ENCODE results near the gene MRPL23.

The MRPL23 gene

GRCh38 chr11:1927026-1927847 lies 19.9 kb upstream of the MRPL23 start:
- Histone ChIP-seq H3K9ac (ENCODE audit: low read depth, low read length) (no peak overlapping the region), H3K36me3 (ENCODE audit: insufficient read depth, low read length) (no peaks in the 10 kb centered on the region), H3K4me1 (ENCODE audit: insufficient read depth, low read length) (peaks cover 3% of the 10 kb centered on the region; the same call in 1 of the 2 replicates), H3K9me3 (ENCODE audit: control insufficient read depth, insufficient read depth, low read length) (no peaks in the 10 kb centered on the region)

- H3K4me1 ChIP-seq (ENCODE audit: insufficient read depth, low read length): peaks cover 3% of the 10 kb centered on the region; the same call in 1 of the 2 replicates
- H3K9me3 ChIP-seq (ENCODE audit: control insufficient read depth, insufficient read depth, low read length): no peaks in the 10 kb centered on the region
- H3K9ac ChIP-seq (ENCODE audit: low read depth, low read length): no peak overlapping the region
- no peaks in the 10 kb centered on the region for H3K36me3 ChIP-seq (ENCODE audit: insufficient read depth, low read length)
Measured at GRCh38 chr11:1927848-1928469, 19.2 kb upstream of the MRPL23 start.

DNA sequence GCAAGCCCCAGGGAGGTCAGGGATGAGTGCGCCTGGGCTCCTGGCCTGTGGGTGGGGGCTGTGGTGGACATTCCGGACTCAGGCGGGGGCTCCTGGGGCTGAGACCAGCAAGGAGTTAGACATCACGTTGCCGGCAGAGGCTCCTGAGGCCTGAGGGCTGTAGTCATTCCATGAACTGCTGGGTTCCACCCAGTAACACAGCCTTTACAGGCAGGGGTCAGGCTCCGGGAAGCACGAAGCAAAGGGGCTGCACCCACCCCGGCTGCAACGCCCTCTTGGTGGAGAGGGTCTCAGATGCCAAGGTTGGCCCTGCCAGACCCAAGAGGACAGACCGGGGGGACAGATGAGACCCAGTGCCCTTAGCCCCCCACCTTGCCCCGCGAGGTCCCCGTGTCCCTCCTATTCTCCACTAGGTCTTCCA lies 18.7 kb upstream of the MRPL23 start:
- Histone ChIP-seq H3K4me1 (ENCODE audit: insufficient read depth, low read length) (peaks cover 3% of the 10 kb centered on the region; the same call in 1 of the 2 replicates), H3K9ac (ENCODE audit: low read depth, low read length) (no peak overlapping the region), H3K9me3 (ENCODE audit: control insufficient read depth, insufficient read depth, low read length) (no peaks in the 10 kb centered on the region), H3K36me3 (ENCODE audit: insufficient read depth, low read length) (no peaks in the 10 kb centered on the region)

DNA sequence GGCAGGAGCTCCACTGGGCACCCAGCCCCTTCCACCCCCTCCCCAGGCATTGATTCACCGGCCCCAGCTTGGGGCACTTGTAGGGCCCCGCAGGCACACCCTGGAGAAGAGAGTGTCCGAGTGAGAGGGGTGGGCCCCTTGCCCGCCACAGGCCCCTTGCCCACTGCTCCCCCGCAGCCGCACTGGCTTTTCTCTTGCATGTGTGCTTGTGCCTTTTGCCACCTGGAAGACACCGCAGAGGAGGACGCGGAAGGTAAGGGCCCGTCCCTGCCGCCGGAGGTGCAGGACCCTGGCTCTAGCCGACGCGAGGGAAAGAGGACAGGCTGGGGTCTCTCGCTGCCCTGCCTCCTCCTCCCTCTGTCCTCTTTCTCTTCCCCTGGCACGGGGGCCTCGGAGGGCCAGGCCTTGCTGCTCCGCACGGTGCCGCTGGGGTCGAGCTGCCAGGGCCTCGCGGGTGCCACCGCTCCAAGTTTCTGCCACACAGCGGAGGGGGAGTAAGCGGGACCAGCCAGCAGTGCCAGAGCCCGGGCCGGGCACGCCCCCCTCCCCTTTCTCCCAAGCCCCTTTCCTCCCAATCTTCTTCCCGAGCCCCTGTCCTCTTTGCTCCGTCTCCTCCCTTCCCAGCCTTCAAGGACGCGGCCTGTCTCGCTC lies 18.1 kb upstream of the MRPL23 start:
- Histone ChIP-seq H3K9me3 (ENCODE audit: control insufficient read depth, insufficient read depth, low read length) (no peaks in the 10 kb centered on the region), H3K36me3 (ENCODE audit: insufficient read depth, low read length) (no peaks in the 10 kb centered on the region), H3K4me1 (ENCODE audit: insufficient read depth, low read length) (peaks cover 3% of the 10 kb centered on the region; the same call in 1 of the 2 replicates), H3K9ac (ENCODE audit: low read depth, low read length) (no peak overlapping the region)

DNA sequence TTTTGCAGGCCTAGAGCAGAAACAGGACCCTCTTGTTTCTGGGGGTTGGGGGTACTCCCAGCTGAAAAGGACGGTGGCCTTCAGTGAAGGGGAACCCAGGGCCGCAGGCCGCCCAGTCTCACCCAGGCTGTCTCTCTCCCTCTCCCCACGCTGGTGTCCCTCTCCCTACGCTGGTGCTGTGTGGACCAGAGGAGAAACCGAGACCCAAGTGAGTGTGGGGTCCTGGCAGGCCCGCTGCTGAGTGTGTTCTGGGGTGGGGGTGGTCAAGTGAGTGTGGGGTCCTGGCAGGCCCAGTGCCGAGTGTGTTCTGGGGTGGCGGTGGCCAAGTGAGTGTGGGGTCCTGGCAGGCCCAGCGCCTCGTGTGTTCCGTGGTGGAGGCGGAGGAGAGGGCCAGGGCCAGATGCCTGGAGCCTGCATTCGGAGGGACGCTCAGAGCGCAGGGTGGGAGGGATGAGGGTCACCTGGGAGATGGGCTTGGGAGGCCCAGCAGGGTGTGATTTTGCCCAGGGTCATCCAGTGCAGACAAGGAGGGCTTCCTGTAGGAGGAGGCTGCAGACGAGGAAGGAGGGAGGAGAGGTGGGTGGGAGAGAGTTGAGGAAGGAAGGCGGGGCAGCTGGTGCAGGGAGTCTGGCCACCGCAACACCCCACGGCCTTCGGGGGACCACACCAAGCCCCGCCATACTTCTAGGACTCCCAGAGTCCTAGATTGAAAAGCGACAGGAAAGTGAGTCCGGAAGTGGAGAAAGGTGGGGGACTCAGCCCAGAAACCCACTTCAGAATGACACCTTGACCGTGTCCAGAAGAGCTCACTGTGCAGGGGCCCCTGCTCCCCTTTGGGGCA lies 17.3 kb upstream of the MRPL23 start:
- Histone ChIP-seq H3K36me3 (ENCODE audit: insufficient read depth, low read length) (no peaks in the 10 kb centered on the region), H3K9ac (ENCODE audit: low read depth, low read length) (no peak overlapping the region), H3K4me1 (ENCODE audit: insufficient read depth, low read length) (peaks cover 3% of the 10 kb centered on the region; the same call in 1 of the 2 replicates), H3K9me3 (ENCODE audit: control insufficient read depth, insufficient read depth, low read length) (no peaks in the 10 kb centered on the region)

DNA sequence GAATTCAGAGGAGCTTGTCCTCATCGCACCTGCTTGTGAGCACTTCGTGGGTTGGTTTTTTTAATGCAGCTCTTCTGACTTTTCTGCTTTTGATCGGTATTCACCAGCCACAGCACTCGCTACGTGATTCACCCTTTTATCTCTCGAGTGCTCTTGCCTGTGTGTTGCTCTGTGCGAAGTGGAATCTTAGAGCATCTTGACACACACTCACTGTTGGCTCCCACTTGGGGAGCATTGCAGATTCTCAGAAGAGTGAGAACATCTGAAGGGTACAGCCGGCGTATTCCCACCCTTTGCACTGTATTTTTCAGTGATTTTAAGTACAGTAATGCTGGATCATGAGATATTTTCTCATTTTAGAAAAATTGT lies 16.7 kb upstream of the MRPL23 start:
- Histone ChIP-seq H3K36me3 (ENCODE audit: insufficient read depth, low read length) (no peaks in the 10 kb centered on the region), H3K4me1 (ENCODE audit: insufficient read depth, low read length) (peaks cover 3% of the 10 kb centered on the region; the same call in 1 of the 2 replicates), H3K9me3 (ENCODE audit: control insufficient read depth, insufficient read depth, low read length) (no peaks in the 10 kb centered on the region), H3K9ac (ENCODE audit: low read depth, low read length) (no peak overlapping the region)

DNA sequence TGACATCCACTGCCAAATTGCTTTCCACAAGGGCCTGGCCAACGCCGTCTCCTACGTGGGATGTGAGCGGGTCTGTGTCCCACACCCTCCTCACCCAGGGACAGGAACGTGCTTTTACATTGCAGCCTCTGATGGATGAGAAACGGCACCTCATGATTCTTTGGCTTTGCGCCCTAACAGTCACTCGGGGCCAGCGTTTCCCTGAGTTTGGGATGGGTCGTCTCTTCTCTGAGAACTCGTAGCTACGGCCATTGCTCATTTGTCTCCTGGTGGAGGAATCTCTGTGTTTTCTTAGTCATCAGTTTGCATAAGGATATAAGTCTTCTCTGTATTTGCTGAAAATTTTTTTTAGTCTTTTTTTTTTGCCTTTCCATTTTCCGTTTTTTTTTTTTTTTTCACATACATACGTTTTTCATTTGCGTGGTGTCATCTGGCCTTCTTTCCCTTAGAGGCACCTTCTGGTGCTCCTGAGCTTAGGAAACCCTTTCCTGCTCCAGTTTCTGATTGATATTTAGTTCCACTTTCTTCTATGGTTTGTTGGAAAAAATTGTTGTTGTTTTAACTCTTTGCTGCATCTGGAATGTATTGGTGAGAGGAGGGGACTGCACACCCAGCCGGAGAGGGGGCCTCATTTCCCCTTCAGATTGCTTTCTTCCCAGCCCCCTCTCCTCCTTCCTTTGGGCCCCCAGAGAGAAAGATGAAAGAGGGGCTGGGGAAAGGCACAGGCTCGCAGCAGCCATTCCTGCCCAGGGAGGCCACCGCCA lies 15.6 kb upstream of the MRPL23 start:
- Histone ChIP-seq H3K4me1 (ENCODE audit: insufficient read depth, low read length) (peaks cover 3% of the 10 kb centered on the region; the same call in 1 of the 2 replicates), H3K9me3 (ENCODE audit: control insufficient read depth, insufficient read depth, low read length) (no peaks in the 10 kb centered on the region), H3K36me3 (ENCODE audit: insufficient read depth, low read length) (no peaks in the 10 kb centered on the region), H3K9ac (ENCODE audit: low read depth, low read length) (no peak overlapping the region)

DNA sequence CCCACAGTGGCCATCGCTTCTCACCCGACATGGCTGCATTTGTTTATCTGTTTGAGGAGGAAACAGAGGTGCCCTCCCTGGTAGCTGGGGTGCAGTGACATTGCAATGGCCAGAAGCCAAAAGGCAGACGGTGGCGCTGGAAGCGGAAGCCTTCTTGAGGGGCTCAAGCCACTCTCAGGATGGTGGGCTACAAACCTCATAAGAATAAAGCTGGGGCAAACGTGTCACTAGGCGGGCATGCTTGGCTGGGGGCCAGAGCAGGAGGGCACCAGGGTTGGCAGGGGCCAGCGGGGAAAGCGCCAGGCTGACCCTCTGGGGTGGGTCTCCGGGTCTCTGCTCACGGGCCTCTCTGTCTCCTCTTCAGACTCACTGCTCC lies 15.0 kb upstream of the MRPL23 start:
- peaks cover 3% of the 10 kb centered on the region; the same call in 1 of the 2 replicates for H3K4me1 ChIP-seq (ENCODE audit: insufficient read depth, low read length)
- no peak overlapping the region for H3K9ac ChIP-seq (ENCODE audit: low read depth, low read length)
- no peaks in the 10 kb centered on the region for H3K9me3 ChIP-seq (ENCODE audit: control insufficient read depth, insufficient read depth, low read length)
- H3K36me3 ChIP-seq (ENCODE audit: insufficient read depth, low read length): no peaks in the 10 kb centered on the region

DNA sequence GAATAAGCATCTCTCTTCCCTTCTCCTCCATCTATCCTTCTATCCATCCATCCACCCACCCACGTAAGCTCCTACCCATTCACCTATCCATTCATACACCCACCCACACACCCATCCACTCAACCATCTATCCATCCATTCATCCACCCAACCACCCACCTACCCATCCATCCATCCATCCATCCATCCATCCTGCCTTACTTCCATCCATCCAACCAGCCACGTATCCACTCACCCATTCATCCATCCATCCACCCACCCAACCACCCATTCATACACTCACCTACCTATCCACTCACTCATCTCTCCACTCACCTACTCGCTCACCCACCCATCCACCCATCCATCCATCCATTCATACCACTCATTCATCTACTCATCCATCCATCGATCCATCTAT lies 14.5 kb upstream of the MRPL23 start:
- H3K9ac ChIP-seq (ENCODE audit: low read depth, low read length): no peak overlapping the region

GRCh38 chr11:1933416-1934334 lies 13.5 kb upstream of the MRPL23 start:
- H3K36me3 ChIP-seq (ENCODE audit: insufficient read depth, low read length): no peaks in the 10 kb centered on the region

More for the DNA sequence above, 14.5 kb upstream of the MRPL23 start:
- H3K4me1 ChIP-seq (ENCODE audit: insufficient read depth, low read length): no peaks in the 10 kb centered on the region
- H3K36me3 ChIP-seq (ENCODE audit: insufficient read depth, low read length): no peaks in the 10 kb centered on the region
- H3K9me3 ChIP-seq (ENCODE audit: control insufficient read depth, insufficient read depth, low read length): no peaks in the 10 kb centered on the region

GRCh38 chr11:1934335-1935155 lies 12.6 kb upstream of the MRPL23 start:
- no peak overlapping the region for H3K9ac ChIP-seq (ENCODE audit: low read depth, low read length)
- no peaks in the 10 kb centered on the region for H3K36me3 ChIP-seq (ENCODE audit: insufficient read depth, low read length)
- H3K4me1 ChIP-seq (ENCODE audit: insufficient read depth, low read length): no peaks in the 10 kb centered on the region
- no peaks in the 10 kb centered on the region for H3K9me3 ChIP-seq (ENCODE audit: control insufficient read depth, insufficient read depth, low read length)

More at GRCh38 chr11:1933416-1934334, 13.5 kb upstream of the MRPL23 start:
- Histone ChIP-seq H3K9ac (ENCODE audit: low read depth, low read length) (no peak overlapping the region), H3K9me3 (ENCODE audit: control insufficient read depth, insufficient read depth, low read length) (no peaks in the 10 kb centered on the region), H3K4me1 (ENCODE audit: insufficient read depth, low read length) (no peaks in the 10 kb centered on the region)

Data from ES-I3 (cell line).